Skeletal muscle tissue (tissue), 4 donors: Measurements from ENCODE around the gene PIK3CB. TPM values are rescaled to one million over a fixed set of nuclear protein-coding genes. Genes with fewer than 3 reads are reported as not detected.
"Not testable (repeated sequence)": the region's sequence is repeated elsewhere in the genome, so short reads cannot be mapped to it uniquely, and the experiment has no call there.

Experiments
- H3K27ac ChIP-seq: one replicate; pipeline ENCODE4 v1.7.0; 2013; ENCODE audit warnings: mild to moderate bottlenecking, low read depth, low read length, inconsistent platforms
- H3K27me3 ChIP-seq, 3 donors: one replicate each; pipeline ENCODE4 v1.7.0; 2013; ENCODE audit warnings: low read length in 3 of 3; ENCODE audit not compliant: control insufficient read depth in 3 of 3, insufficient read depth in 3 of 3
- H3K36me3 ChIP-seq, 3 donors: one replicate each; pipeline ENCODE4 v1.7.0; 2013; ENCODE audit warnings: low read length in 3 of 3; ENCODE audit not compliant: control insufficient read depth in 3 of 3, insufficient read depth in 3 of 3
- H3K4me1 ChIP-seq, 3 donors: one replicate each; pipeline ENCODE4 v1.7.0; 2013; ENCODE audit warnings: low read length in 3 of 3, mild to moderate bottlenecking in 3 of 3; ENCODE audit not compliant: control insufficient read depth in 3 of 3, insufficient read depth in 3 of 3
- H3K4me3 ChIP-seq, 3 donors: one replicate each; pipeline ENCODE4 v1.7.0; 2013; ENCODE audit warnings: low read length in 3 of 3
- H3K9ac ChIP-seq, 3 donors: one replicate each; pipeline ENCODE4 v1.7.0; 2013; ENCODE audit warnings: low read length in 3 of 3, mild to moderate bottlenecking in 3 of 3, moderate library complexity in 2 of 3, low read depth in 1 of 3
- H3K9me3 ChIP-seq, 3 donors: one replicate each; pipeline ENCODE4 v1.7.0; 2013; ENCODE audit warnings: low read length in 3 of 3; ENCODE audit not compliant: control insufficient read depth in 3 of 3
- total RNA-seq: library from RNA; depleted of rRNA; stranded (reverse); fragments of >200 nt; gene quantifications from one replicate; pipeline ENCODE4 v1.2.3, GENCODE V29; 2014
- donor health status: Osteomylitis.

PIK3CB gene
- total RNA-seq, 1 donor from 2014 or later: 16.2 TPM

DNA sequence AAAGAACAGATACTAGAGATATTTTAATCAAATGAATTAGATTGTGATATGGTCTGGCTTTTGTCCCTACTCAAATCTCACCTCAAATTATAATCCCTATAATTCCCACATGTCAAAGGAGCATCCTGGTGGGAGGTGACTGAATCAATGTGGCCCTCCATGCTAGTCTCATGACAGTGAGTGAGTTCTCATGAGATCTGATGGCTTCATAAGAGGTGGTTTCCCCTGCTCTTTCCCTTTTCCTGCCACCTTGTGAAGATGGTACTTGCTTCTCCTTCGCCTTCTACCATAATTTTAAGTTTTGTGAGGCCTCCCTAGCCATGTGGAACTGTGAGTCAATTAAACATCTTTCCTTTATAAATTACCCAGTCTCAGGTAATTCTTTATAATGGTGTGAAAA lies 143.4 kb downstream of the PIK3CB start:
- Histone ChIP-seq H3K27me3 (no peaks in the 10 kb centered on the region), H3K27ac (no peak overlapping the region), H3K36me3 (peaks cover 2 to 7% (median 6%) of the 10 kb centered on the region in 3 donors), H3K9me3 (no peaks in the 10 kb centered on the region), H3K9ac (no peak overlapping the region), H3K4me3 (no peak overlapping the region), H3K4me1 (no peaks in the 10 kb centered on the region)

DNA sequence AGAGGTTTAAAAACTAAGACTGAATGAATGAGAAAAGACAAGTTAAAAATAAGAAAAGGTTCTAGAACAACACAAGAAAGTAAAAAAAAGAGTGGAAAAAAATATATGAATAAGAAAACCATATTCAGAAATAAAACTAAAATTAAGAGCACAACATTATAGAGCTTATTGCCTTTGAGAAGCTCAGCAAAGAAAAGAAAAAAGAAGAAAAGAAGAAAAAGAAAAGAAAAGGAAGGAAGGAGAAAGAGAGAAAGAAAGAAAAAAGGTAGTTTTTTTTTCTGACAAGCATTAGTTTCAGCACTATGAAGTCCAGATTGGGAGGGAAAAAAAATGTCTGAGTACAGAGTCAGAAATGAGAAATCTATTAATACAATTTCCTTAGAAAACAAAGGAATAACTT lies 144.7 kb downstream of the PIK3CB start:
- Histone ChIP-seq H3K36me3 (peaks cover 2 to 7% (median 6%) of the 10 kb centered on the region in 3 donors), H3K4me3 (no peak overlapping the region), H3K27me3 (no peaks in the 10 kb centered on the region), H3K4me1 (no peaks in the 10 kb centered on the region), H3K9me3 (no peaks in the 10 kb centered on the region), H3K27ac (no peak overlapping the region), H3K9ac (no peak overlapping the region)

DNA sequence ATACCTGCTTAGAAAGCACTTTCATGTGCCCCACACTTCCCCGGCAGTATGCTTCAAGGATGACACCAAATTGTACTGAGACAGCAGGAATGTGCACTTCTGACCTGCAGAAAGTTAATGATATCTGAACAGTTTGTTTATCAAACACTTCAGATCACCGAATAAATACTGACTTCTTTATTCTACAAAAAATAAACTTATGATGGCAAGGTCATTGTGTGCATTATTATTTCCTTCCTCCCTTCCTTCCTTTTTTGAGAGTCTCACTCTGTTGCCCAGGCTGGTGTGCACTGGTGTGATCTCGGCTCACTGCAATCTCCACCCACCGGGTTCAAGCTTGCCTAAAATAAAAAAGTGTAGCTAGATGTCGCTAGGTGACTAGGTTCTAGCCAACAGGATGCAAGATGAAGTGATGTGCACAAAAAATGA lies 145.8 kb downstream of the PIK3CB start:
- no peaks in the 10 kb centered on the region for H3K9me3 ChIP-seq
- no peak overlapping the region for H3K9ac ChIP-seq
- peaks cover 2 to 9% (median 7%) of the 10 kb centered on the region in 3 donors for H3K36me3 ChIP-seq
- H3K4me1 ChIP-seq: no peaks in the 10 kb centered on the region
- no peak overlapping the region for H3K27ac ChIP-seq
- H3K27me3 ChIP-seq: no peaks in the 10 kb centered on the region
- no peak overlapping the region for H3K4me3 ChIP-seq

DNA sequence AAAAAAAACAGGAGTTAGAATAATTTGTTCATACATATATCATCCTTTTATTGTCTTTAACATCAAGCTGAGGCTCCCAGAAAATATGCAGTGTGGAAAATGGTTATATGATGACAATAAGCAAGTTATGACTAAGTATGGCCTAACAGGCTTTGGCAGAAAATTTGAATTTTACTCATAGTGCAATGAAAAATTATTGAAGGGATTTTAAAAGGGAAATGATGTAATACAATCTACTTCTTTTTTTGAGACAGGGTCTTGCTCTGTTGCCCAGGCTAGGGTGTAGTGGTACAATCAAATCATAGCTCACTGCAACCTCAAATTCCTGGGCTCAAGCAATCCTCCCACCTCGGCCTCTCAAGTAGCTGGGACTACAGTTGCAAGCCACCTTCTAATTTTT lies 147.5 kb downstream of the PIK3CB start:
- no peak overlapping the region for H3K4me3 ChIP-seq
- H3K9ac ChIP-seq: no peak overlapping the region
- no peaks in the 10 kb centered on the region for H3K9me3 ChIP-seq
- H3K36me3 ChIP-seq: peaks cover 0 to 16% (median 12%) of the 10 kb centered on the region in 3 donors
- no peaks in the 10 kb centered on the region for H3K4me1 ChIP-seq
- H3K27me3 ChIP-seq: no peaks in the 10 kb centered on the region
- H3K27ac ChIP-seq: no peak overlapping the region

DNA sequence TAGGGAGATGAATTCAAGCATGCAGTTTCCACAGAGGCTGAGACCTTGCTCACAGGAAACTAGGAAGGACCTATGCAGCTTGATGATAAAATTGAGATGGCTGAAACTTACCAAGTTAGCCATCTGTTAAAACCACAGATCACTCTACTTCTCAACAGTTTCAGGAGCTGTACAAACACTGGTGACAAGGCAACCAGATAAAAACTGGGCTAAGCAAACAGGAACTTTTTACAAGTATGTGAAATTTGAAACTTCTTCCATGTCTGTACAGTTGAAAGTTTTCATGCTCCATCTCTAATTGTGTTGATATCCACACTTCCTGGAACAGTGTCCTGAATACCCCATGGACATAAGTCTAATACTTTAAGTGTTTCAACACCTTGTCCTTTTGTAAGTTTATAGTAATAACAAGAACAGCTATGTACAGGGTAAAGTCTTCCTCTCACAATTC lies 147.9 kb downstream of the PIK3CB start:
- Histone ChIP-seq H3K36me3 (peaks cover 0 to 17% (median 12%) of the 10 kb centered on the region in 3 donors), H3K9ac (no peak overlapping the region), H3K9me3 (no peaks in the 10 kb centered on the region), H3K4me3 (no peak overlapping the region), H3K27ac (no peak overlapping the region), H3K4me1 (no peaks in the 10 kb centered on the region), H3K27me3 (no peaks in the 10 kb centered on the region)

DNA sequence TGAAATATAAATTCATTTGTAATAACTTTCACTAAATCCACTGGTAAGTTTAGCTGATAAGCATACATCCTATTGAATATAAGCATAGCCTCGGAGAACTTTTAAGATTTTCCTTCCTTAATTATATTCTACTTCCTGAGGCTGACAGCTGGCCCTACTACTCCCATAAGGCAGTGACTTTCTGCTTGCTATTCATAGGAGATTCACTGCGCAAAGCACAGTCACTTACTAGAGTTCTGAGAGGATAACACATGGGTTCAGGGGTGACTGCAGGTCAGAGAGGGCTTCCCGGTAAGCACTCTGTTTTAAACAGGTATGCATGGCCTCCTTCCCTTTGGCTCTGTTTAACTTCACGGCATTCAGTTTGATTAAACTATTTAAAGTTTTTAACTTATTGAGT lies 150.3 kb downstream of the PIK3CB start:
- Histone ChIP-seq H3K4me1 (no peaks in the 10 kb centered on the region), H3K27me3 (no peaks in the 10 kb centered on the region), H3K36me3 (peaks cover 0 to 14% (median 12%) of the 10 kb centered on the region in 3 donors), H3K27ac (no peak overlapping the region), H3K4me3 (no peak overlapping the region), H3K9ac (no peak overlapping the region), H3K9me3 (no peaks in the 10 kb centered on the region)

DNA sequence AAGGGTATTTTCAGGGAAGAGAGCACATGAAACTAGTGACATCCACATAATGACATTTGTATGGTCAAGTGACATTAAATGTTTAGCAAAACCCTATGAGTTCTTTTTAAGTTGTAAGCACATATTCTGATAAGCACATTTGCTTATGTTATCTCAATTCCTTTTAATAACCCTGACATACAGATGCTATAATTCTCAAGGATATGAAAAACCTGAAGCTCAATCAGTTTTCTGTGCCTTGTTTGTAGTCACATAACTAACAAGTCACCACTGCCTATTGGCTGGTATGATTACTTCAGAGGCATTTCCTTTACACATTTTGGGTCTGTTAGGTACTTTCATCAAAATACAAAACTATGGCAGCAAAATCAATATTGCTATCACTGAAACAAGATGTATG lies 152.1 kb downstream of the PIK3CB start:
- H3K27me3 ChIP-seq: no peaks in the 10 kb centered on the region
- H3K36me3 ChIP-seq: peaks cover 0 to 16% (median 14%) of the 10 kb centered on the region in 3 donors
- no peak overlapping the region for H3K27ac ChIP-seq

DNA sequence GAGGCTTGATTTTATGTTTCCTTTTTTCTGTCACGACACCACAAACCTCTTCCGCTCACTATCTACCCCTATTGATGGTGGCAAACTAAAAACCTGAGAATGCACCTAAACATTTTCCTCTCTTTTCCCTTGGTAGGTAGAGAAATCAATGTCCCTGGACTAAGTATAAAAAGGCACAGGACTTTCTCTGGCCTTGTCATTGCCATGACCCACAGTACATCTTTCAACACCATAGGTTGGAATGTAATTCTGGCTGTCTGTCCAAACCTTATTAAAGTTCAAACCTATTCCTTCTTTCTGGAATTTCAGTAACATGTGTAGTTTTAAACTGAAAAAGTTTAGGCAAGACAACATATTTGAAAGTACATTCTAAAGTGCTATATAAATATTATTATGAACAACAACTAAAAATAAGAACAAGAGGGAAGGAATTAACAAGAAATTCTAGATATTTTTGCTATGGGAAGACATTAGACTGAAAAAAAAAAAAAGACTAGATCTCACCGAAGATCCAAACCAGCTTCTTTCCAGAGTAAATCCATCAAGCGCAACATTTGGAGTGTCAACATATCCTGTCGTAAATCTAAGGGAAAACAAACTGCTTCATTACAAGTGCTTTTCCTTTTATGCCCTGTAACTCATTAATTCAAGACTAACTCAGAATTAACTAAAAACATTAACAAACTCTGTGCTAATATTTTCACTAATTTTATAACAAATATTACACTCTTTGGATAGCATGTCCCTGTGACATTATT lies 153.1 kb downstream of the PIK3CB start:
- Histone ChIP-seq H3K4me1 (no peaks in the 10 kb centered on the region), H3K27me3 (no peaks in the 10 kb centered on the region), H3K4me3 (no peak overlapping the region), H3K9ac (no peak overlapping the region), H3K36me3 (peaks cover under 1 to 18% (median 14%) of the 10 kb centered on the region in 3 donors), H3K9me3 (no peaks in the 10 kb centered on the region), H3K27ac (no peak overlapping the region)

More for the DNA sequence above, 152.1 kb downstream of the PIK3CB start:
- Histone ChIP-seq H3K9me3 (no peaks in the 10 kb centered on the region), H3K9ac (no peak overlapping the region), H3K4me3 (no peak overlapping the region), H3K4me1 (no peaks in the 10 kb centered on the region)

DNA sequence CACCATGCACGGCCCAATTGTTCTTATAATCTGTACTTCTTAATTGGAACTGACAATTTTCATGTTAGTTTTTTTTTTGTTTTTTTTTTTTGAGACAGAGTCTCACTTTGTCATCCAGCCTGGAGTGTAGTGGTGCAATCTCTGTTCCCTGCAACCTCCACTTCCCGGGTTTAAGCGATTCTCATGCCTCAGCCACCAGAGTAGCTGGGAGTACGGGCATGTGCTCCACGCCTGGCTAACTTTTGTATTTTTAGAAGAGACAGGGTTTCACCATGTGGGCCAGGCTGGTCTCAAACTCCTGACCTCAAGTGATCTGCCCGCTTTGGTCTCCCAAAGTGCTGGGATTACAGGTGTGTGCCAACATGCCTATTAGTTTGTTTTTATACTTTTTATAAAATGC lies 153.8 kb downstream of the PIK3CB start:
- not testable (repeated sequence) for H3K4me1 ChIP-seq, H3K9me3 ChIP-seq, H3K27me3 ChIP-seq, H3K9ac ChIP-seq, H3K27ac ChIP-seq, H3K4me3 ChIP-seq
- H3K36me3 ChIP-seq: peaks cover 4 to 21% (median 18%) of the 10 kb centered on the region in 3 donors

DNA sequence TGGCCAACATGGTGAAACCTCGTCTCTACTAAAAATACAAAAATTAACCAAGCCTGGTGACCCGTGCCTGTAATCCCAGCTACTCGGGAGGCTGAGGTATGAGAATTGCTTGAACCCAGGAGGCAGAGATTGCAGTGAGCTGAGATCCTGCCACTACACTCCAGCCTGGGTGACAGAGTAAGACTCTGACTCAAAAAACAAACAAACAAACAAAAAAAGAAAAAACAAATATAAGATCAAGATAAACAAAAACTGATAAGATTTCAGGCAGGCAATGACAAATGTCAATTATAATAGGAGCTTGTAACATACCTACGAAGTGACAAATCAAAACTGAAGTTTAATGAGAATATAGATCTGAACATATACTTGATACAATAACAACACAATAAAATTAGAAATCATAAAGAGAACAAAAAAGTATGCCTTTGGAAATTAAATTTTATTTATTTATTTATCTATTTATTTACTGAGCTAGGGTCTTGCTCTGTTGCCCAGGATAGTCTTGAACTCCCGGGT lies 155.8 kb downstream of the PIK3CB start:
- Histone ChIP-seq H3K9me3 (no peaks in the 10 kb centered on the region), H3K27me3 (no peaks in the 10 kb centered on the region), H3K36me3 (peaks cover 6 to 21% (median 18%) of the 10 kb centered on the region in 3 donors), H3K9ac (no peak overlapping the region), H3K4me3 (no peak overlapping the region), H3K27ac (no peak overlapping the region), H3K4me1 (no peaks in the 10 kb centered on the region)
